ENCODE measurements around the gene RAB27B. TPM values are rescaled to one million over a fixed set of nuclear protein-coding genes. Genes with fewer than 3 reads are reported as not detected.

RAB27B gene
- total and polyA plus RNA-seq, 10 of the 15 experiments (the other 5 are each of a cell fraction or from before 2014, with no cell fraction given): under 0.01 to 0.03 TPM; not detected in 8

GRCh38 chr18:54926593-54927325 is 98.5 kb downstream of the RAB27B start:
- Histone ChIP-seq H3K4me1 (ENCODE audit: control insufficient read depth, insufficient read depth, low read length) (no peaks in the 10 kb centered on the region), H3K36me3 (ENCODE audit: control insufficient read depth in 2 of 2, insufficient read depth in 2 of 2, low read length in 1 of 2) (no peaks in the 10 kb centered on the region), H3K9me3 (replicated peaks; ENCODE audit: control insufficient read depth, insufficient read depth, low read length) (no peaks in the 10 kb centered on the region), H4K20me1 (ENCODE audit: control insufficient read depth, insufficient read depth) (no peaks in the 10 kb centered on the region), H3K4me3 (no peak overlapping the region), H3K9ac (ENCODE audit: control insufficient read depth, insufficient read depth, low read length) (no peak overlapping the region), H3K79me2 (ENCODE audit: control insufficient read depth, insufficient read depth, low read length) (no peaks in the 10 kb centered on the region), H3K27me3 (replicated peaks in 1 of 2; ENCODE audit: control insufficient read depth in 2 of 2, insufficient read depth in 2 of 2, low read length in 1 of 2) (peaks cover 0 to 1% of the 10 kb centered on the region in 2 experiments; a peak in 1 of 4 replicates), H3K27ac (ENCODE audit: control insufficient read depth, insufficient read depth) (no peak overlapping the region), H3K4me2 (ENCODE audit: control insufficient read depth, insufficient read depth) (no peak overlapping the region), H2AFZ (ENCODE audit: control insufficient read depth, low read depth, low read length) (no peak overlapping the region)
- DNase-seq (ENCODE audit: low read depth, low spot score) (no peak), ATAC-seq (no peak), FAIRE-seq (no peak)
- RAD21 ChIA-PET (ENCODE audit: unreplicated experiment): no interaction called here
- WGBS (ENCODE audit: insufficient coverage, insufficient replicate concordance, low lambda C conversion rate, missing lambda C conversion rate): 5% methylated on average over 3 of the region's 3 CpGs
- CTCF ChIA-PET: no interaction called here
- in situ Hi-C loops (cut with MboI): no loop called here
- SMC1A ChIA-PET (ENCODE audit: uncharacterized antibody, unreplicated experiment): interaction anchor here (1.4 kb wide), 1 partner anchor 13 kb away, joined by 5 read pairs; no protein-coding TSS in a partner anchor
- POLR2A ChIA-PET: no interaction called here
- no TSS peak for BruUV-seq (replicated peaks)
- intact Hi-C loops (cut with micrococcal nuclease; ENCODE audit: unreplicated experiment): no loop called here
- TF ChIP-seq SUZ12 (IDR thresholded peaks at IDR 0.05; ENCODE audit: unreplicated experiment) (no peak), CREB1 (IDR thresholded peaks at IDR 0.05; ENCODE audit: low read depth) (no peak), IKZF1 (conservative IDR thresholded peaks at IDR 0.05) (no peak), BCL3 (IDR thresholded peaks at IDR 0.05; ENCODE audit: borderline replicate concordance, insufficient read depth, low read depth, low read length, poor library complexity, severe bottlenecking) (no peak), RELB (IDR thresholded peaks at IDR 0.05; ENCODE audit: low read depth) (no peak), TCF3 (IDR thresholded peaks at IDR 0.05; ENCODE audit: borderline replicate concordance, insufficient read depth, low read depth, low read length) (no peak), NFYB (IDR thresholded peaks at IDR 0.05; ENCODE audit: insufficient read depth, low read depth, low read length) (no peak), ZBTB33 (IDR thresholded peaks at IDR 0.05) (no peak), PRDM15 (CRISPR knock-in tag; IDR thresholded peaks at IDR 0.05) (no peak), CTCF (IDR thresholded peaks at IDR 0.05 in 2 of 3, conservative IDR thresholded peaks at IDR 0.05 in 1 of 3; ENCODE audit: control insufficient read depth in 2 of 3, extremely low read depth in 1 of 3, insufficient read depth in 1 of 3, low read depth in 3 of 3, low read length in 3 of 3) (no peak), CEBPB (IDR thresholded peaks at IDR 0.05; ENCODE audit: borderline replicate concordance in 1 of 2, low read depth in 2 of 2, low read length in 2 of 2) (no peak)
